OCI-LY1 (cell line): ENCODE results near the gene ACYP1.

Source experiments
- H2AFZ ChIP-seq: fragments of 200-600 bp; sonication (generic), shearing (Covaris generic); 2 replicates; pipeline ENCODE4 v1.6.0; 2014; ENCODE audit warnings: antibody characterized with exemption, mild to moderate bottlenecking, low read length
- H3F3A ChIP-seq: fragments of 200-600 bp; sonication (generic), shearing (Covaris generic); 2 replicates; pipeline ENCODE4 v1.6.0; 2014; ENCODE audit warnings: mild to moderate bottlenecking, antibody characterized with exemption, low read length, moderate library complexity; ENCODE audit not compliant: insufficient read depth
- H3K27ac ChIP-seq: fragments of 200-600 bp; sonication (generic); 2 replicates; pipeline ENCODE4 v1.5.1; 2014; ENCODE audit warnings: low read length, mixed run types, mild to moderate bottlenecking, low read depth; ENCODE audit not compliant: poor library complexity, severe bottlenecking
- H3K27me3 ChIP-seq: fragments of 200-600 bp; sonication (generic); 2 replicates; pipeline ENCODE4 v1.6.0; 2014; ENCODE audit warnings: antibody characterized with exemption, mild to moderate bottlenecking, low read length, moderate library complexity; ENCODE audit not compliant: insufficient read depth
- H3K36me3 ChIP-seq: fragments of 200-600 bp; sonication (generic); 2 replicates; pipeline ENCODE4 v1.6.1; 2014; ENCODE audit warnings: mild to moderate bottlenecking, antibody characterized with exemption, low read length, moderate library complexity, mixed read lengths; ENCODE audit not compliant: insufficient read depth
- H3K4me1 ChIP-seq: fragments of 200-600 bp; sonication (generic); 2 replicates; pipeline ENCODE4 v1.5.1; 2014; ENCODE audit warnings: mild to moderate bottlenecking, low read length, moderate library complexity; ENCODE audit not compliant: insufficient read depth, severe bottlenecking
- H3K4me2 ChIP-seq: fragments of 200-600 bp; sonication (generic), shearing (Covaris generic); 2 replicates; pipeline ENCODE4 v1.6.1; 2014; ENCODE audit warnings: low read length
- H3K4me3 ChIP-seq: fragments of 200-600 bp; sonication (generic); 2 replicates; pipeline ENCODE4 v1.5.1; 2014; ENCODE audit warnings: low read length, low read depth, mild to moderate bottlenecking, mixed read lengths; ENCODE audit not compliant: poor library complexity, severe bottlenecking
- H3K79me2 ChIP-seq: fragments of 200-600 bp; shearing (Covaris generic); 2 replicates; pipeline ENCODE4 v1.6.1; 2016; ENCODE audit warnings: mixed run types, low read length, mixed read lengths; ENCODE audit not compliant: insufficient read depth
- H3K9ac ChIP-seq: fragments of 200-600 bp; sonication (generic), shearing (Covaris generic); 2 replicates; pipeline ENCODE4 v1.6.1; 2014; ENCODE audit warnings: mild to moderate bottlenecking, low read length, mixed read lengths
- H3K9me2 ChIP-seq: fragments of 200-600 bp; sonication (generic), shearing (Covaris generic); 2 replicates; pipeline ENCODE4 v1.6.1; 2014; ENCODE audit warnings: low read depth, mild to moderate bottlenecking, low read length, mixed read lengths
- H3K9me3 ChIP-seq: fragments of 200-600 bp; shearing (Covaris generic); 2 replicates; pipeline ENCODE4 v1.6.1; 2014; ENCODE audit warnings: low read length, mixed read lengths
- H4K20me1 ChIP-seq: fragments of 200-600 bp; sonication (generic), shearing (Covaris generic); 2 replicates; pipeline ENCODE4 v1.6.0; 2016; ENCODE audit warnings: mild to moderate bottlenecking, low read length; ENCODE audit not compliant: insufficient read depth
- CTCF ChIP-seq: fragments of 200-600 bp; sonication (generic), shearing (Covaris generic); IDR thresholded peaks from 2 replicates; pipeline ENCODE4 v1.5.1; 2017; ENCODE audit warnings: mild to moderate bottlenecking, antibody characterized with exemption, low read length, moderate library complexity, mixed read lengths
- EZH2 ChIP-seq: fragments of 200-600 bp; sonication (generic), shearing (Covaris generic); IDR thresholded peaks from 2 replicates; pipeline ENCODE4 v1.8.0; 2017; ENCODE audit warnings: borderline replicate concordance, mixed run types, mild to moderate bottlenecking, antibody characterized with exemption, low read length, moderate library complexity, mixed read lengths

The ACYP1 gene

DNA sequence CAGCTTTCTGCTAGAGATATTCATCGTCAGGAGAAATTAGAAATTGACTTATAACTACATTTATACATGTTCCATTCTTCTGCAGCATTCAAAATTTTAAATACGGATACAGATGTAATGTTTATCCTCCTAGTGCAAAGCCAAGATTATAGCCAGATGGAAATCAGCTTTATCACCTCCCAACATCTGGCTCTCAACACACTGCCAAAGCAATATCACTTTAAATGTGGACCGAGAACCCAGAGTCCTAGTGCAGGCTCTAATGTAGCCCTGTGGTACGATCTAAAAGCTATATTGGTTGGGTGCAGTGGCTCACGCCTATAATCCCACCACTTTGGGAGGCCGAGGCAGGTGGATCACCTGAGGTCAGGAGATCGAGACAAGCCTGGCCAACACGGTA lies 19.1 kb downstream of the ACYP1 start:
- H2AFZ ChIP-seq = no peak overlapping the region
- TF ChIP-seq EZH2 (no peak), CTCF (no peak)
- H3K9me3 ChIP-seq = no peaks in the 10 kb centered on the region
- peaks cover 11% of the 10 kb centered on the region for H3K4me1 ChIP-seq
- no peaks in the 10 kb centered on the region for H3K27me3 ChIP-seq
- no peak overlapping the region for H3K27ac ChIP-seq
- H3K4me3 ChIP-seq = no peak overlapping the region
- H4K20me1 ChIP-seq = no peaks in the 10 kb centered on the region
- no peaks in the 10 kb centered on the region for H3F3A ChIP-seq
- no peak overlapping the region for H3K9ac ChIP-seq
- H3K9me2 ChIP-seq = no peaks in the 10 kb centered on the region
- H3K36me3 ChIP-seq = peaks cover 36% of the 10 kb centered on the region; the same call in 1 of the 2 replicates
- no peaks in the 10 kb centered on the region for H3K79me2 ChIP-seq
- H3K4me2 ChIP-seq = no peak overlapping the region

DNA sequence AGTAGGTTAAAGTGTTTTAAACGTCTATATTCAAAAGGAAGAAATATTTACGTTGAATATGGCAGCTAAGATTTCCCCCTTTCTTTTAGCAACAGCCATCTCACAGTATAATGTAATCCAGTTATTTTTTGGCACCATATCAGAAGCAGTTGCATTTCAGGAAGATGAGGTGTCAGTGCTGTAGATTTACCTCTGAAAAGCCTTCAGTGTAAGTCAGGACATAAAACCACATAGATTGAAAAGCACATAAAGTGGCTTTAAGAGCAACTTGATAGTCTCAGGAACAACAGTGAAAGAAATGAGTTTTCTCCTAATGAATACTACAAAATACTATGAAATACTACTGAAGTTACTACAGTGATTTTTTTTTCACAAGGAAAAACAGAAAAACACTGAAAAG lies 19.5 kb downstream of the ACYP1 start:
- Histone ChIP-seq H3K4me1 (peaks cover 8% of the 10 kb centered on the region), H3K27ac (no peak overlapping the region), H3K36me3 (peaks cover 33% of the 10 kb centered on the region; the same call in 1 of the 2 replicates), H3K9me3 (no peaks in the 10 kb centered on the region), H4K20me1 (no peaks in the 10 kb centered on the region), H3F3A (no peaks in the 10 kb centered on the region), H3K4me2 (no peak overlapping the region), H3K9ac (no peak overlapping the region), H3K9me2 (no peaks in the 10 kb centered on the region), H3K79me2 (no peaks in the 10 kb centered on the region), H3K27me3 (no peaks in the 10 kb centered on the region), H2AFZ (no peak overlapping the region), H3K4me3 (no peak overlapping the region)
- no peak for TF ChIP-seq EZH2

- no peak overlapping the region for H3K9ac ChIP-seq
- H3K27ac ChIP-seq = no peak overlapping the region
- TF ChIP-seq CTCF (no peak), EZH2 (no peak)
- peaks cover 8% of the 10 kb centered on the region for H3K4me1 ChIP-seq
- H3K9me2 ChIP-seq = no peaks in the 10 kb centered on the region
- no peaks in the 10 kb centered on the region for H3K9me3 ChIP-seq
- H3K27me3 ChIP-seq = no peaks in the 10 kb centered on the region
- no peak overlapping the region for H2AFZ ChIP-seq
- no peaks in the 10 kb centered on the region for H3K79me2 ChIP-seq
- H3F3A ChIP-seq = no peaks in the 10 kb centered on the region
- H3K4me3 ChIP-seq = no peak overlapping the region
- H4K20me1 ChIP-seq = no peaks in the 10 kb centered on the region
- no peak overlapping the region for H3K4me2 ChIP-seq
- H3K36me3 ChIP-seq = peaks cover 34% of the 10 kb centered on the region; the same call in 1 of the 2 replicates
Measured at GRCh38 chr14:75042035-75042434, 21.8 kb downstream of the ACYP1 start.

GRCh38 chr14:75041613-75042012 lies 22.2 kb downstream of the ACYP1 start:
- no peak overlapping the region for H3K27ac ChIP-seq
- no peaks in the 10 kb centered on the region for H3F3A ChIP-seq
- H3K27me3 ChIP-seq = no peaks in the 10 kb centered on the region
- no peaks in the 10 kb centered on the region for H3K9me2 ChIP-seq
- H3K4me3 ChIP-seq = no peak overlapping the region
- no peak overlapping the region for H3K9ac ChIP-seq
- peaks cover 8% of the 10 kb centered on the region for H3K4me1 ChIP-seq
- H4K20me1 ChIP-seq = no peaks in the 10 kb centered on the region
- H3K79me2 ChIP-seq = no peaks in the 10 kb centered on the region
- H3K9me3 ChIP-seq = no peaks in the 10 kb centered on the region
- no peak for TF ChIP-seq EZH2
- no peak for TF ChIP-seq CTCF
- H2AFZ ChIP-seq = no peak overlapping the region
- H3K4me2 ChIP-seq = no peak overlapping the region
- peaks cover 37% of the 10 kb centered on the region; the same call in 1 of the 2 replicates for H3K36me3 ChIP-seq
